Esophagus squamous epithelium (tissue), 4 donors: ENCODE results near the gene MBD6.

Source experiments
- CTCF ChIP-seq, 6 experiments: fragments of 450-650 bp in 4 of 6; fragments of 200-600 bp in 2 of 6; sonication (generic) in 2 of 6; IDR thresholded peaks; one replicate each; pipeline ENCODE4 v1.5.1; 2016 to 2019; ENCODE audit warnings: antibody characterized with exemption in 6 of 6, mild to moderate bottlenecking in 4 of 6, moderate library complexity in 4 of 6
- POLR2A ChIP-seq, 4 donors: fragments of 450-650 bp; IDR thresholded peaks; one replicate each; pipeline ENCODE4 v1.6.1; 2017; ENCODE audit warnings: antibody characterized with exemption in 4 of 4, mild to moderate bottlenecking in 4 of 4, moderate library complexity in 3 of 4

DNA sequence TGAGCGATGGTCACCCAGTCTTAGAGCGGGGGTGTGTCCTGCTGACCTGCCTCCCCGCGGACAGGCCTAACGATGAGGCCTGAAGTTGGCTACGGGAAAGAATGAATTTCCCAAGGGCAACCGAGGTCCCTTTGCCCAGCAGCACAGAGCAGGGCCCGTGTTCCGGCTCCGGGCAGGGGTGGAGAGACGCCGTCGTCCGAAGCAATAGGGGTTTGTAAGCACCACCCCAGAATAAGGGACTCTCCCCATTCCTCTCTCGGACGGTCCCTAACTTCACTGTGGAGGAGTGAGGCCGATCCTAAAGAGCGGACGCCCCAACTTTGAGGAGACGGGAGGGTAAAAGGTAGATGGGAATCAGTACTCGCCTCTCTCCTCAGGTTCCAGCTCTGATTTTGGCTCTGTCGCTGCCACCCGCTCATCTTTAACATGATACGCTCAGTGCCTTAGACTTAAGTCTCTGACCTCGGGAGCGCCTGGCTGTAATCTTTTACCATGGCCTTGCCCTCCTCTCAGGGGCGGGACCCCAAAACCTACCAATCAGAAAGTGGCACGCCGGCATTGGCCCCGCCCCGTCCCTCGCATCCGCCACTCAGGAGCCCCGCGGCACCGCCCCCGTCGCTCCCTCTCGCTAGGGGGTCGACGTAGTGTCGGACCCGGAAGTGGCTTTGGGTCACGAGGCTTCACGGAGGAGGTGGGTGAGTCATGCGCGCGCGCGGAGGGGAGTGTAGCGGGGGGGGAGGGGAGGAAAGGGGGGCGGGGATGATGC, 2.4 kb upstream of the MBD6 start, which contains the start of gene DDIT3:
- peak in 3 of 4 donors; percentile 81 to 99 (median 99) for TF ChIP-seq POLR2A (IDR thresholded peaks at IDR 0.05)
- peak in 1 of 6 experiments; percentile 4 for TF ChIP-seq CTCF (IDR thresholded peaks at IDR 0.05)
